Neural cell (in vitro differentiated cells): ENCODE results near the gene ZCCHC24. TPM values are rescaled to one million over a fixed set of nuclear protein-coding genes. Genes with fewer than 3 reads are reported as not detected.

Experiments
- H2AFZ ChIP-seq: fragments of 200-600, 300-800 bp; sonication (generic), shearing (Covaris generic); 2 replicates; pipeline ENCODE4 v1.6.0; 2014; ENCODE audit warnings: low read depth, mild to moderate bottlenecking, antibody characterized with exemption, low read length, moderate library complexity
- H3F3A ChIP-seq: fragments of 200-600 bp; shearing (Covaris generic); 2 replicates; pipeline ENCODE4 v1.6.1; 2016; ENCODE audit warnings: mild to moderate bottlenecking, moderate library complexity, mixed read lengths, antibody characterized with exemption, low read length; ENCODE audit not compliant: insufficient read depth, poor library complexity, severe bottlenecking
- H3K27ac ChIP-seq: fragments of 200-600, 300-800 bp; sonication (generic), shearing (Covaris generic); 2 replicates; pipeline ENCODE4 v1.5.1; 2014; ENCODE audit warnings: mild to moderate bottlenecking, low read length, moderate library complexity
- H3K27me3 ChIP-seq: fragments of 300-800, 200-600 bp; sonication (generic), shearing (Covaris generic); 2 replicates; pipeline ENCODE4 v1.6.0; 2014; ENCODE audit warnings: mild to moderate bottlenecking, low read depth, low read length, moderate library complexity; ENCODE audit not compliant: insufficient read depth
- H3K36me3 ChIP-seq: fragments of 300-800, 200-600 bp; sonication (generic), shearing (Covaris generic); 2 replicates; pipeline ENCODE4 v1.5.1; 2014; ENCODE audit warnings: mild to moderate bottlenecking, antibody characterized with exemption, low read length, moderate library complexity; ENCODE audit not compliant: insufficient read depth
- H3K4me2 ChIP-seq: fragments of 300-800, 200-600 bp; sonication (generic), shearing (Covaris generic); 2 replicates; pipeline ENCODE4 v1.6.0; 2014; ENCODE audit warnings: mild to moderate bottlenecking, low read length
- H3K4me3 ChIP-seq: fragments of 300-800, 200-600 bp; sonication (generic), shearing (Covaris generic); 2 replicates; pipeline ENCODE4 v1.5.1; 2014; ENCODE audit warnings: mild to moderate bottlenecking, low read length, moderate library complexity
- H3K79me2 ChIP-seq: fragments of 200-600 bp; shearing (Covaris generic); replicated peaks from 2 replicates; pipeline ENCODE4 v1.6.0; 2014; ENCODE audit warnings: mild to moderate bottlenecking, low read length, moderate library complexity; ENCODE audit not compliant: insufficient read depth
- H3K9ac ChIP-seq: fragments of 300-800, 200-600 bp; sonication (generic), shearing (Covaris generic); 2 replicates; pipeline ENCODE4 v1.6.1; 2016; ENCODE audit warnings: mild to moderate bottlenecking, low read length, mixed read lengths
- H3K9me2 ChIP-seq: fragments of 200-600 bp; shearing (Covaris generic); 2 replicates; pipeline ENCODE4 v1.6.1; 2016; ENCODE audit warnings: mild to moderate bottlenecking, low read length, mixed read lengths; ENCODE audit not compliant: insufficient read depth
- H3K9me3 ChIP-seq: fragments of 200-600, 300-800 bp; sonication (generic), shearing (Covaris generic); 2 replicates; pipeline ENCODE4 v1.6.1; 2016; ENCODE audit warnings: mild to moderate bottlenecking, mixed run types, low read length, moderate library complexity, mixed read lengths
- H4K20me1 ChIP-seq: fragments of 200-600 bp; shearing (Covaris generic); 2 replicates; pipeline ENCODE4 v1.6.1; 2016; ENCODE audit warnings: mild to moderate bottlenecking, mixed run types; ENCODE audit not compliant: insufficient read depth
- CTCF ChIP-seq: fragments of 450-650 bp; IDR thresholded peaks from 2 replicates; pipeline ENCODE4 v1.5.1; 2014; ENCODE audit warnings: antibody characterized with exemption, mild to moderate bottlenecking, moderate library complexity; ENCODE audit not compliant: poor library complexity, severe bottlenecking
- EP300 ChIP-seq: fragments of 450-650 bp; conservative IDR thresholded peaks from 2 replicates; pipeline ENCODE4 v1.6.1; 2014; ENCODE audit warnings: antibody characterized with exemption, mild to moderate bottlenecking, moderate library complexity; ENCODE audit not compliant: poor library complexity, severe bottlenecking
- EZH2 ChIP-seq: fragments of 200-600, 300-800 bp; shearing (Covaris generic), sonication (generic); IDR thresholded peaks from 2 replicates; pipeline ENCODE4 v1.6.1; 2014; ENCODE audit warnings: antibody characterized with exemption, low read length, borderline replicate concordance, mild to moderate bottlenecking; ENCODE audit not compliant: insufficient read depth, poor library complexity, severe bottlenecking
- MXI1 ChIP-seq: fragments of 450-650 bp; conservative IDR thresholded peaks from 2 replicates; pipeline ENCODE4 v1.6.1; 2014; ENCODE audit warnings: antibody characterized with exemption, mild to moderate bottlenecking; ENCODE audit not compliant: poor library complexity, severe bottlenecking
- POLR2AphosphoS5 ChIP-seq: IDR thresholded peaks from 2 replicates; pipeline ENCODE4 v1.6.1; 2012
- RAD21 ChIP-seq: fragments of 450-650 bp; conservative IDR thresholded peaks from 2 replicates; pipeline ENCODE4 v1.6.1; 2014; ENCODE audit warnings: antibody characterized with exemption, mild to moderate bottlenecking, moderate library complexity
- SMC3 ChIP-seq: fragments of 450-650 bp; conservative IDR thresholded peaks from 2 replicates; pipeline ENCODE4 v1.6.1; 2014; ENCODE audit warnings: antibody characterized with exemption, mild to moderate bottlenecking, moderate library complexity; ENCODE audit not compliant: poor library complexity
- TAF1 ChIP-seq: IDR thresholded peaks from 2 replicates; pipeline ENCODE4 v1.6.1; 2012; ENCODE audit warnings: low read depth
- polyA plus RNA-seq: library from polyadenylated mRNA; depleted of rRNA; stranded (reverse); fragments of >200 nt; gene quantifications from 2 replicates; pipeline ENCODE4 v1.2.3, GENCODE V29; 2014
- TF ChIP-seq, protein P1 (sequence below): IDR thresholded peaks from 2 replicates; pipeline ENCODE4 v1.6.1; 2012; ENCODE audit warnings: borderline replicate concordance

Gene ZCCHC24
- polyA plus RNA-seq, 1 donor from 2014 or later = not detected

- H3K4me3 ChIP-seq = no peak overlapping the region
- H3F3A ChIP-seq = no peaks in the 10 kb centered on the region
- no peaks in the 10 kb centered on the region for H3K79me2 ChIP-seq
- H3K27ac ChIP-seq = no peak overlapping the region
- no peaks in the 10 kb centered on the region for H4K20me1 ChIP-seq
- H3K9me3 ChIP-seq = no peaks in the 10 kb centered on the region
- H3K9ac ChIP-seq = no peak overlapping the region
- no peaks in the 10 kb centered on the region for H3K36me3 ChIP-seq
- no peak overlapping the region for H2AFZ ChIP-seq
- no peaks in the 10 kb centered on the region for H3K9me2 ChIP-seq
- H3K4me2 ChIP-seq = no peak overlapping the region
- H3K27me3 ChIP-seq = no peaks in the 10 kb centered on the region
- TF ChIP-seq POLR2AphosphoS5 = no peak
- TF ChIP-seq EZH2 = no peak
- no peak for TF ChIP-seq CTCF
- TF ChIP-seq TAF1 = no peak
- no peak for TF ChIP-seq SMC3
- no peak for TF ChIP-seq RAD21
- TF ChIP-seq, protein P1, sequence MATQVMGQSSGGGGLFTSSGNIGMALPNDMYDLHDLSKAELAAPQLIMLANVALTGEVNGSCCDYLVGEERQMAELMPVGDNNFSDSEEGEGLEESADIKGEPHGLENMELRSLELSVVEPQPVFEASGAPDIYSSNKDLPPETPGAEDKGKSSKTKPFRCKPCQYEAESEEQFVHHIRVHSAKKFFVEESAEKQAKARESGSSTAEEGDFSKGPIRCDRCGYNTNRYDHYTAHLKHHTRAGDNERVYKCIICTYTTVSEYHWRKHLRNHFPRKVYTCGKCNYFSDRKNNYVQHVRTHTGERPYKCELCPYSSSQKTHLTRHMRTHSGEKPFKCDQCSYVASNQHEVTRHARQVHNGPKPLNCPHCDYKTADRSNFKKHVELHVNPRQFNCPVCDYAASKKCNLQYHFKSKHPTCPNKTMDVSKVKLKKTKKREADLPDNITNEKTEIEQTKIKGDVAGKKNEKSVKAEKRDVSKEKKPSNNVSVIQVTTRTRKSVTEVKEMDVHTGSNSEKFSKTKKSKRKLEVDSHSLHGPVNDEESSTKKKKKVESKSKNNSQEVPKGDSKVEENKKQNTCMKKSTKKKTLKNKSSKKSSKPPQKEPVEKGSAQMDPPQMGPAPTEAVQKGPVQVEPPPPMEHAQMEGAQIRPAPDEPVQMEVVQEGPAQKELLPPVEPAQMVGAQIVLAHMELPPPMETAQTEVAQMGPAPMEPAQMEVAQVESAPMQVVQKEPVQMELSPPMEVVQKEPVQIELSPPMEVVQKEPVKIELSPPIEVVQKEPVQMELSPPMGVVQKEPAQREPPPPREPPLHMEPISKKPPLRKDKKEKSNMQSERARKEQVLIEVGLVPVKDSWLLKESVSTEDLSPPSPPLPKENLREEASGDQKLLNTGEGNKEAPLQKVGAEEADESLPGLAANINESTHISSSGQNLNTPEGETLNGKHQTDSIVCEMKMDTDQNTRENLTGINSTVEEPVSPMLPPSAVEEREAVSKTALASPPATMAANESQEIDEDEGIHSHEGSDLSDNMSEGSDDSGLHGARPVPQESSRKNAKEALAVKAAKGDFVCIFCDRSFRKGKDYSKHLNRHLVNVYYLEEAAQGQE = no peak
- TF ChIP-seq EP300 = no peak
- TF ChIP-seq MXI1 = no peak
Observed at GRCh38 chr10:79453392-79453791, 8.0 kb upstream of the ZCCHC24 start.

- no peaks in the 10 kb centered on the region for H3F3A ChIP-seq
- no peaks in the 10 kb centered on the region for H3K79me2 ChIP-seq
- no peaks in the 10 kb centered on the region for H3K9me3 ChIP-seq
- H3K9me2 ChIP-seq = no peaks in the 10 kb centered on the region
- no peaks in the 10 kb centered on the region for H4K20me1 ChIP-seq
- TF ChIP-seq EZH2 = no peak
- TF ChIP-seq, protein P1 = no peak
- TF ChIP-seq EP300 = no peak
- TF ChIP-seq MXI1 = no peak
- TF ChIP-seq CTCF = no peak
- no peak for TF ChIP-seq SMC3
- H3K27me3 ChIP-seq = no peaks in the 10 kb centered on the region
- H3K9ac ChIP-seq = no peak overlapping the region
- H3K4me3 ChIP-seq = no peak overlapping the region
- no peaks in the 10 kb centered on the region for H3K36me3 ChIP-seq
- no peak overlapping the region for H3K4me2 ChIP-seq
- H2AFZ ChIP-seq = no peak overlapping the region
- no peak overlapping the region for H3K27ac ChIP-seq
Observed at GRCh38 chr10:79452174-79452611, 6.8 kb upstream of the ZCCHC24 start.
